DLD1 (cell line): ENCODE results near the gene RPTOR.
"Not testable (repeated sequence)": the region's sequence is repeated elsewhere in the genome, so short reads cannot be mapped to it uniquely, and the experiment has no call there.

Experiments
- in situ Hi-C: cut with HindIII; loops from 2 replicates; pipeline ENCODE4 v1.10.0; 2017; ENCODE audit warnings: low sequenced_read_pairs

The RPTOR gene, protein sequence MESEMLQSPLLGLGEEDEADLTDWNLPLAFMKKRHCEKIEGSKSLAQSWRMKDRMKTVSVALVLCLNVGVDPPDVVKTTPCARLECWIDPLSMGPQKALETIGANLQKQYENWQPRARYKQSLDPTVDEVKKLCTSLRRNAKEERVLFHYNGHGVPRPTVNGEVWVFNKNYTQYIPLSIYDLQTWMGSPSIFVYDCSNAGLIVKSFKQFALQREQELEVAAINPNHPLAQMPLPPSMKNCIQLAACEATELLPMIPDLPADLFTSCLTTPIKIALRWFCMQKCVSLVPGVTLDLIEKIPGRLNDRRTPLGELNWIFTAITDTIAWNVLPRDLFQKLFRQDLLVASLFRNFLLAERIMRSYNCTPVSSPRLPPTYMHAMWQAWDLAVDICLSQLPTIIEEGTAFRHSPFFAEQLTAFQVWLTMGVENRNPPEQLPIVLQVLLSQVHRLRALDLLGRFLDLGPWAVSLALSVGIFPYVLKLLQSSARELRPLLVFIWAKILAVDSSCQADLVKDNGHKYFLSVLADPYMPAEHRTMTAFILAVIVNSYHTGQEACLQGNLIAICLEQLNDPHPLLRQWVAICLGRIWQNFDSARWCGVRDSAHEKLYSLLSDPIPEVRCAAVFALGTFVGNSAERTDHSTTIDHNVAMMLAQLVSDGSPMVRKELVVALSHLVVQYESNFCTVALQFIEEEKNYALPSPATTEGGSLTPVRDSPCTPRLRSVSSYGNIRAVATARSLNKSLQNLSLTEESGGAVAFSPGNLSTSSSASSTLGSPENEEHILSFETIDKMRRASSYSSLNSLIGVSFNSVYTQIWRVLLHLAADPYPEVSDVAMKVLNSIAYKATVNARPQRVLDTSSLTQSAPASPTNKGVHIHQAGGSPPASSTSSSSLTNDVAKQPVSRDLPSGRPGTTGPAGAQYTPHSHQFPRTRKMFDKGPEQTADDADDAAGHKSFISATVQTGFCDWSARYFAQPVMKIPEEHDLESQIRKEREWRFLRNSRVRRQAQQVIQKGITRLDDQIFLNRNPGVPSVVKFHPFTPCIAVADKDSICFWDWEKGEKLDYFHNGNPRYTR (N-terminal part only)

DNA sequence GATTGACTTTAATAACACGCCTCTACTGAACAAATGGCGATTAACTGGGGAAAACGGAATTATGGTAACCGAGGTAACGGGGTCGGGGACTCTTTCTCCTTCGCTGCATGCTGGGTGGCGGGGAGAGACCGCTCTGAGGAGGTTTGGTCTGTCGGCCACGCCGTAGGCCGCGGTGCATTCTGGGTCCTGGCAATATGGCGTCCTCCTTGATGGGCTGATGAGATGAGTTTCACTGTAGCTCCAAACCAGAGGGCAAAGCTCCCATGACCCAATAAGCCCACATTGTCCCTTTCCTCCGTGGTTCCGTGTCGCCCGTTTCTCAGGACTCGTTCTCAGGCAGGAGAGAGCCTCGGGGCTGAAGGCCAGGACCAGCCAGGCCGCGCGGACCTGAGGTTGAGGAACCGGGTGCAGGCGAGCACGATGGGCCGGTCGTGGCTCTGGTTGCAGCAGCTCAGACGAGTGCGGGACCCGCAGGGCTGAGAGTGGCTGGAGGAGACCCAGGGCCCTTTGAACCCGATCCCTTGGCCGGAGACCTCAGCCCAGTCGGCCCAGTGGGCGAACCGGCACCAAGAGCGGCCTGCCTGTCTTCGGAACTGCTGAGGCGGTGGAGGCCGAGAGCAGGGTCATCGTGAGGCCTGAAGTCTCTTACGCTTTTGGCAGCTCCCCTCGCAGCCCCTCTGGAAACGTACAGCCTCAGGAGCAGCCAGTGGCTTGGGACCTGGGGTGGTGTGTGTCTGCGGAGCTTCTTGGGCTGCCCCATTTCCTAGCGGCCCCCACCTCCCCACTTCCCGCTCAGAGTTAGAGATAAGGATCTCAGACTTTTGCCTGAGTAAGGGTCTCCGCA is at the start of gene RPTOR:
TSS of gene RPTOR (plus strand) at position 184 of the 844 bp plus-strand sequence. CDS start 792 bp downstream, outside the sequence.
- in situ Hi-C loops = no loop called here

DNA sequence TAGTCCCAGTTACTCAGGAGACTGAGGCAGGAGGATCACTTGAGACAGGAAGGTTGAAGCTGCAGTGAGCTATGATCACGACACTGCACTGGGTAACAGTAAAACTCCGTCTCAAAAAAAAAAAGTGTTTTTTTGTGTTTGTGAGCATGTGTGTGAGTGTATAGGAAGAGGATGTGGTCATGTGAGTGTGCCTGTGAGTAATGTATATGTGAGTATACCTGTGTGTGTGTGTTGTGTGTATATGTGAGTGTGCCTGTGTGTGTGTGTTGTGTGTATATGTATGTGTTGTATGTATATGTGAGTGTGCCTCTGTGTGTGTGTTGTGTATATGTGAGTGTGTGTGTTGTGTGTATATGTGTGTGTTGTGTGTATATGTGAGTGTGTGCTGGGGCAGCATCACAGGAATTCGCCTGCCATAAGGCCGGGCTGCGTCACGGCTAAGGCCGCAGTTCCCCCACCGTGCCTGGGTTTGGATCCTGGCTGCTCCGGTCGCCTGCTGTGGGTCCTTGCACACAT is 46.9 kb upstream of the RPTOR start:
- in situ Hi-C loops = no loop called here

DNA sequence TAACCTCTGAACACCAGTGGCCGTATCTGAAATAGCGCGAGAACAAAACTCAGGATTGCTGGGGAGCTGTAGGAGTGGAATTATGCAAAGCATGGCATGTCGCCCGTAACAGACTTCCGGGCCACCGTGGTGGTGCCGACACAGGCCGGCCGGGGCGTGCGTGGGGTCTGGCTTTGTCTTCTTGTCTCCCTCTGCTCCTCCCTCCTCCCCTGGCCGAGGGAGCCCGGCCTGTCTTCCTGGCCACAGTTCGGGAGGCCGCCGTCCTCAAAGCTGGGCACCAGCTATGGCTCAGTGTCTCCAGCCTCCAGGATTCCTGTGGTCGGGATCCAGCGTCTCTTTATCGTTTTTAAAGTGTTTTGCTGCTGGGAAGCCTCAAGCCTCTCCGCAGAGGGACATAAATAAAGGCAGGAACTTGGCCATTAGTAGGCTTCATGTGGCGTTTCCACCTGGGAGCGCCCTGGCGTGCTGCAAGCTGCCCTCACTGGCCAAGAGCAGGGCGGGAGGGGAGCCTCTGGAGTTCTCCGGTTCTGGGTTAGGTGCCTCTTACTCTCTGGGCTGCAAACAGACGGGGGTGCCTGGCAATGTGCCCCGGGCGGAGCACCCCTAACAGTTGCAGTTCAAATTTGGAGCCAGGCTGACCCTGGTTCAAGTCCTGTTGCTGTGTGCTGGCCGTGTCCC is 46.3 kb upstream of the RPTOR start:
- in situ Hi-C loops = no loop called here

DNA sequence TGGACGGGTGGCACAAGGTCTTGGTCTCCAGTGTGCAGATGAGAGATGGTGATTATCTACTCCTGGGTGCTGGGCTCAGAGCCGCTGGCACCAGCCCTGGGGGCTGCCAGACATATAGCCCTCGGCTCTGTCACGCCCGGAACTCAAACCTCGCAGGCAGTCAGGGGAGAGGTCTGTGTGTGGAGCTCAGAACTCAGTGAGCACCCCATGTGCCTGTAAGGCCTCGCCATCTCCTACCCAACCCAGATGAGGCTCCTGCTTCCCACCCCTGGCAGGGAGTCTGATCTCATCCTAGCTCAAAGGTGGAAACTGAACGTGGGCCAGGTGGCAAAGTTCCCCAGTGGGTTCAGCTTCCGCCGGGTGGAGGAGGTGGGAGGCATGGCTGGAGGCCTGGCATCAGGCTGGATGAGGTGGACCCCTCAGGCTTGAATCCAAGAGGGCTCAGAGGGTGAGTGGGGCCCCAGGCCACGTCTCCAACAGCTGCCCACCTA is 45.7 kb upstream of the RPTOR start:
- in situ Hi-C loops = no loop called here

DNA sequence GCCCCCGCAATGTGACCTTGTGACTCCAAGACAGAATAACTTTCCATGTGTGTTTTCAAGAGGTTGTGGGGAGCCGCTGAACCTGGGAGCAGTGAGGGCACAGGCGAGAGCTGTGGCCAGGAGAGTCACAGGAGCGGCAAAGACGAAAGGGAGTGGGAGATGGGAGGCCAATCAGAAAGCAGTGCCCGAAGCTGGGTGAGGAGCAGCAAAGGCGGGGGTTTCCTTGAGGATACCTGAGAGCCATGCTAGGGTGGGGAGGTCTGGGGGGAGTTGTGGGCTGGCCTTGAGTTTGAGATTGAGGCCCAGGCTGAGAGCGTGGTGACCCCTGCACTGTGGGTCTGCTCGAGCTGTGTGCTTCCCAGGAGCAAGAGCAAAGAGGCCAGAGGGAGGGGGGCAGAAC is 45.1 kb upstream of the RPTOR start:
- in situ Hi-C loops = no loop called here

DNA sequence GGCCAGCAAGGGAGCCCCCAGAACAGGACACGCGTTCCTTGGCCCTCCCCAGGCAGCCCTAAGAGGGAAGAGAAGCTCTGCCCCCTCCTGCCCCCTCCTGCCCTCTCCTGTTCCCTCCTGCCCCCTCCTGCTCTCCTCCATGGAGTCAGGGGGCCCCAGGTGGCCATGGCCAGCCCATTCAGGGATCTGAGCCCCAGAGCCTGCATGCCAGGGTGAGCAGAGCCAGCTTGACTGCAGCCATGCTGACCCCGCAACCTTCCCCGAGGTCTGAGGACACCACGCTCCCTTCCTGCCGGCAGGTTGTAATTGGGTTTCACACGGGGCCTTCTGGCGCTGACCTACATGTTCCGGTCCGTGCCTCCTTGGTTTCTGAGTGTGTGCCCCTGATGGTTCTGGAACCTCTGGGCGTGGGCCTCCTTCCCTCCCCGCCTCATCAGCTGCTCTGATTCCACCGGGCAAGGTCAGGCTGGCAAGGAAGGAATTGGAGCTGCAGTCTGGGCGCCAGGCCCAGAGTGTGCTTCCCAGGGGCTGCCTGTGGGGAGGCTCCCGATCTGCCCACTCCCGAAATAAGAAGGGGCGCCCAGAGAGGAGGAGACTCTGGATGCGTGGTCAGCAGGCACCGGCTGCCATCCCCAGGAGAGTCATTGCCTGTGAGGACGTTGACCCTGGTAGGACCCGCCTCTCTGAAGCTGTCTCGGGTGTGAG is 44.5 kb upstream of the RPTOR start:
- in situ Hi-C loops = no loop called here

DNA sequence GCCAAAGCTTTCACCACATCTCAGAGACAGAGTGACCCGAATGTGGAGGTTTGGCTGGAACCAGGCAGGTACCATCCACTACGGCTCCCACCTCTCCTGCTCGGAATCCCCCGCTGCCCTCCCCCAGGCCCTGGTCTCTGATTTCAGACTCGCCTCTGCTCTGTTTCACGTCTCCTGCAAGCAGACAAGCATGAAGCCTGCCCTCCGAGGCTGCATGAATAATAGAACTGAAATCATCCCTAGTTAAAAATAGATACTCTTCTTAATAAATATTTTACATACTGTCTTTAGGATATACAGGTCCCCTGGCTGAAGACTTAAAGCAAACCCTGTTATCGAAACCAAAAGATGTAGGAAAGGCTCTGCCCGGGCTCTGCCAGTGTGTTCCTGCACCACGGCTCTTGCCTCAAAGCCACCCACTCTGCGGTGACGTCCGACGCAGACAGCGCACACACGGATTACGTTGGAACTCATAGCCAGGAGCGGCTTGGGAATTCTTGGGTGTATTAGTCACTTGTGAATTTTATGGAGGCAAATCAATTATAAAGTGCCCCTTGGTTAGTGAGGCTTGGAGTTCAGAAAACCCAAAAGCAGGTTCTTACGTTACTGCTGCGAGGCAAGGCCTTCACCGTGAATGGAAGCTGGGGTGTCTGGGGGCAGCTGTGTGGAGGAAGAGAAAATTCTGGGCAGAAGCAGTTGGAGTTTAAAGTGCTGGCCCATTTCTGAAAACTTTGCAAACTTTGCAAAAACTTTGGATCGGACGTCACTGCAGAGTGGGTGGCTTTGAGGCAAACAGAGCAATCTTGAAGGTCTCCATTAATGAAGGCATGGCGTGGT is 42.7 kb upstream of the RPTOR start:
- in situ Hi-C loops = no loop called here

DNA sequence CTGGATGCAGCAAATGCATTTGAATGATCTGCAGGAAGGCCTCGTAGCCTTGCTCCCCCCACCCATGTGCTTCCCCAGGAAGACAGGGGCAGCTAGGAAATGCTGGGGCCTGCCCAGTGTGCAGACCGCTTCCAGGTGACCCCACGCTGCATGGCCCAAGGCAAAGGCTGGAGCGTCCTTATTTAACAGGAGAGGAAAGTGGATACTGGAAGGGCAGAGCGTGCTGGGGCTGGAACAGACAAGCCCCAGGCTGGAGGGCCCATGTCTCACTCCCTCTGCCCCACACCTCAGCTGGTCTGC is 42.1 kb upstream of the RPTOR start:
- in situ Hi-C loops = no loop called here

DNA sequence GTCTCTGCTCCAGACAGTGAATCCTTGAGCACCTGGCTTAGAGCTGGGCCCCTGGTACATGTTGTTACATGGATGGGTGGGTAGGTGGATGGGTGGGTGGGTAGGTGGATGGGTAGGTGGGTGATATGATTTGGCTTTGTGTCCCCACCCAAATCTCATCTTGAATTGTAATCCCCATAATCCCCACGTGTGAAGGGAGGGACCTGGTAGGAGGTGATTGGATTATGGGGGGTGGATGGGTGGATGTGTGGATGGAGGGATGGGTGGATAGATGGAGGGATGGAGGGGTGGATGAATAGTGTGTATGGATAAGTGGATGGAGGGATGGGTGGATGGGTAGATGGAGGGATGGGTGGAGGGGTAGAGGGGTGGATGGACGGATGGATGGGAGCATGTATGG is 41.6 kb upstream of the RPTOR start:
- in situ Hi-C loops = no loop called here

DNA sequence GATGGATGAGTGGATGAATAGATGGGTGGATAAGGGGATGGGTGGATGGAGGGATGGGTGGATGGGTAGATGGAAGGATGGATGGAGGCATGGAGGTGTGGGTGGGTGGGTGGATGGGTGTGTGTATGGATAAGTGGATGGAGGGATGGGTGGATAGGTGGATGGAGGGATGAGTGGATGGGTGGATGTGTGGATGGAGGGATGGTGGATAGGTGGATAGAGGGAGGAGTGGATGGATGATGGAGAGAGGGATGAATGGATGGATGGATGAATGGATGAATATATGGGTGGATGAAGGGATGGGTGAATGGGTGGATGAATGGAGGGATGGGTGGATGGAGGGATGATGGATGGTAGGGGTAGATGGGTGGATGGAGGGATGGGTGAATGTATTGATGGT is 40.7 kb upstream of the RPTOR start:
- in situ Hi-C loops = no loop called here

DNA sequence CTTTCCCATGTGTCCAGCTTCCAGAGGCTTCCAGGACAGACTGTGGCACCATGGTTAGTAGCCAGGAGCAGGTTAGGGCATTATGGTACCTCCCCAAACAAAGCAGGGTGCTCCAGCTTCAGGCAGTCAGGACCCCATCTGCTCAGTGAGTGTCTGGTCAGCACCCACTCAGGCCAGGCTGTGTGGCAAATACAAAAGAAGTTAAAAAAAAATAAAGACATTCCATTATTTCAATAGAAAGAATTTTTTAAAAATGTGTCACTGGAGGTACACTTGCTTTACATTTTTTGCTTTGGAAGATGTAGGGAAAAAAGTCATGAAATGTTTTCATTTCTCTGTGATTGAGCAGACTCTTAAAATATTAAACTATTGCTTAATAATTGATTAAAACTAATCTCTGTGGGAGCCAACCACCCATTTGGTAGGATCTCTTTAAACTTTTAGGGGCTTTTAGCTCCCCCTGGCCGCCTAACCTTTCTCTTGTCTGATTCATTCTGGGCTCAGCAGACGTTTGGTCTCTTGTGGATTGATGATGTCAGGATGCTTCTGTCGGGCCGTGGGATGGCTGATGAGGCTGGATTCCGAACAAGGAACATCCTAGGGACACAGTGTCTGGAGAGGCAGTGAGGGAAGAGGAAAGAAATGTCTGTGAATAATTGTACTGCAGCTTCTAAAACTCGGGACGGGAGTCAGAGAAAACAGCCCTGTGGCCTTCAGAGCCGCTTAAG is 39.8 kb upstream of the RPTOR start:
- in situ Hi-C loops = no loop called here

DNA sequence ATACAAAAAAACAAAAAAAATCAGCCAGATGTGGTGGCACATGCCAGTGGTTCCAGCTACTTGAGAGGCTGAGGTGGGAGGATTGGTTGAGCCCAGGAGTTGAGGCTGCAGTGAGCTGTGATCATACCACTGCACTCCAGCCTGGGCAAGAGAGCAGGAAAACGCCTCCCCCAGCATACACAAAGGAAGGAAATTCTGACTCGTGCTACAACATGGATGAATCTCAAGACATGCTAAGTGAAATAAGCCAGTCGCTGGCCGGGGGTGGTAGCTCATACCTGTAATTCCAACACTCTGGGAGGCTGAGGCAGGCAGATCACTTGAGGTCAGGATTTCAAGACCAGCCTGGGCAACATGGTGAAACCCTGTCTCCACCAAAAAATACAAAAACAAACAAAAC is 37.5 kb upstream of the RPTOR start:
- in situ Hi-C loops = not testable (repeated sequence)

DNA sequence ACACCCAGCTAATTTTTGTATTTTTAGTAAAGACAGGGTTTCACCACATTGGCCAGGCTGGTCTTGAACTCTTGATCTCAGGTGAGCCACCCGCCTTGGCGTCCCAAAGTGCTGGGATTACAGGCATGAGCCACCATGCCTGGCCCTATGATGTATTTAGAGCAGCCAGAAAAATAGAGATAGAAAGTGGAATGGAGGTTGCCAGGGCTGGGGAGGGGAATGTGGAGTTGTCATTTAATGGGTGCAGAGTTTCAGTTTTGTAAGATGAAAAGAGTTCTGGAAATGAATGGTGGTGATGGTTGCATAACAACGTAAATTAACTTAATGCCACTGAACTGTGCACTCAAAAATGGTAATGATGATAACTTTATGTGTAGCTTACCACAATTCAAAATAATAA is 36.7 kb upstream of the RPTOR start:
- in situ Hi-C loops = no loop called here

DNA sequence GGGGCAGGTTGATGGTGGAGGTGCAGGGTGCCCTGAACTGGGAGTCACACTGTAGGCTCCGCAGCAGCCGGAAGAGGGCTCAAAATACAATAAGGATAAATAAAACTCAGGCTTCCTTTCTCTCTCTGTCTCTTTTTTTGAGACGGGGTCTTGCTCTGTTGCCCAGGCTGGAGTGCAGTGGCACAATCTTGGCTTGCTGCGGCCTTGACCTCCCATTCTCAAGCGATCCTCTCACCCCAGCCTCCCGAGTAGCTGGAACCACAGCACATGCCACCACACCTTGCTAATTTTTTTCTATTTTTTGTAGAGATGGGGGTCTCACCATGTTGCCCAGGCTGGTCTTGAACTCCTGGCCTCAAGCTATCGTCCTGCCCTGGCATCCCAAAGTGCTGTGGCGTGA is 35.3 kb upstream of the RPTOR start:
- in situ Hi-C loops = no loop called here

DNA sequence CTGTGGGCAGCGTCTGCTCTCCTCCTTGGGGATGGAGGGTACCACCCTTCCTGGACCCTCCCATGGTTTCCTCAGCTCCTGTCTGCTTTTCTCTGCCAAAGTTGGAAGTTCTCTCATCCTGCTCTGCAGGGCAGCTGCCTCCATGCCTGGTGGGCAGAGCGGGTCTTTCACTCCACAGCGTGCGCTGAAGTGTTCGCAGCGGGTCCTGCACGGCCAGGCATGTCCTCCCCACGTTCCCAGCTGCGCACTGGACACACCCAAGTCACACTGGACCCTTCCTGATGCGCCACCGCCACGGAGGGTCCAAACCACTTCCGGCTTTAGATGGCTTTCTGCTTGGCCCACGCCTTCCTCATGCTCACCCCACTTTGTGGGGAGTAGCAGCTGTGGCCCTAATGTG is 34.5 kb upstream of the RPTOR start:
- in situ Hi-C loops = no loop called here

DNA sequence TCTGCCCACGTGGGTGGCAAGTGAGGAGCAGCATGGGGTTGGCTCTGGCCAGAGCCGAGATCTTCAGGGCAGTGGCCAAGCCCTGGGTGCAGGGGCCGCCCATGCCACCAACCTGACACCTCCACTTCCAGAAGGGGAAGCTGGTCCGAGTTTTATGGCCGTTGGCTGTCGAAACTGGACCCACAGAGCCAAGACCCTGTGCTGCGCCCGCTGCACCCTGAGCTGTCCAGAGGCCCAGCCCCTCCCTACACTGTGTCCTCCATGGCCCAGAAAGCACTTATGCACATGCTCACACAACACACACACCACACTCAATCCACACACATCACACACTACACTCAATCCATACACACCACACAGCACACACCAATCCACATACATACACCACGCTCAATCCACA is 33.9 kb upstream of the RPTOR start:
- in situ Hi-C loops = no loop called here

DNA sequence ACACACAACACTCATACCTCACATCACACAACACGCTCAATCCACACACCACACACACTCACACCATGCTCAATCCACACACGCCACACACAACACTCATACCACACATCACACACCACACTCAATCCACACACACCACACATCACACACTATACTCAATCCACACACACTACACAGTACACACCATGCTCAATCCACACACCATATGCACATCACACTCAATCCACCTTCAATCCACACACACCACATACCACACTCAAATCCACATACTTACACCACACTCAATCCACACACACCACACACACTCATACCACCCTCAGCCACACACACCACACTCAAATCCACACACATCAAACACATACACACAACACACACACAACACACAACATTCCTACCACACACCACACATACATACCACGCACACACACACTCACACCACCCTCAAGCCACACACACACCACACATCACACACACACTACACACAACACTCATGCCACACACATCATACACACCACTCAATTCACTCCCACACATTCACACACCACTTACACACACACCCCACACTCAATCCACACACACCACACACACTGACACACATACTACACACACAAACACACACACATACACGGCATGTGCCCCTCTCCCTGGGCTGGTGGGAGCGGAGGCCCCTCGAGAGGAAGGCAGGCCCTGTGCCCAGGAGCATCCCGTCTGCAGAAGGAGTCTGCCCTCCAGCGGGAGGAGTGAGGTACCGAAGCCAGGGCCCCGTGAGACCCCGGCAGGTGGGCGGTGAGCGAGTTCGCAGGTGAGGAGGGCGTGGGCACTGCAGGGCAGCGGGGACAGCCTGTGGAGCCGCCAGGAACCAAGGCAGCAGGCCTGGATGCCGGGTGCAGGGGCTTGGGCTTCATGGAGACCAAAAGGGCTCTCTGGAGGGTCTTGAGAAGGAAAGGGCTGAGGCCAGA is 33.1 kb upstream of the RPTOR start:
- in situ Hi-C loops = no loop called here
